ENCODE data around the gene EML1. TPM values are rescaled to one million over a fixed set of nuclear protein-coding genes. Genes with fewer than 3 reads are reported as not detected.

EML1 gene
- total RNA-seq, 2 experiments from 2014 or later = not detected

GRCh38 chr14:99884834-99885648, 91.8 kb downstream of the EML1 start:
- peak; percentile 68 for DNase-seq (ENCODE audit: low spot score)
- Histone ChIP-seq H3K9me2 (ENCODE audit: insufficient read depth, low read length) (no peaks in the 10 kb centered on the region), H3K36me3 (ENCODE audit: insufficient read depth, low read length) (no peaks in the 10 kb centered on the region), H3K79me2 (ENCODE audit: insufficient read depth, low read depth, low read length) (no peaks in the 10 kb centered on the region), H3K27ac (ENCODE audit: low read depth, low read length, poor library complexity, severe bottlenecking) (no peak overlapping the region), H3K4me1 (ENCODE audit: insufficient read depth, low read length, poor library complexity, severe bottlenecking) (no peaks in the 10 kb centered on the region), H2AFZ (ENCODE audit: low read length) (no peak overlapping the region), H3K9me3 (ENCODE audit: low read length) (no peaks in the 10 kb centered on the region), H3K4me3 (ENCODE audit: low read depth, low read length, poor library complexity, severe bottlenecking) (no peak overlapping the region), H3K4me2 (ENCODE audit: low read length) (no peak overlapping the region), H4K20me1 (ENCODE audit: insufficient read depth, low read length) (no peaks in the 10 kb centered on the region)
- intact Hi-C loops (cut with micrococcal nuclease; ENCODE audit: unreplicated experiment) = loop anchor here (1.0 to 2.0 kb wide), 4 partner anchors 155 to 367 kb away; no protein-coding TSS in a partner anchor
- TF ChIP-seq CTCF (conservative IDR thresholded peaks at IDR 0.05; ENCODE audit: low read length) = peak; percentile 95
- no peak for TF ChIP-seq EZH2phosphoT487 (IDR thresholded peaks at IDR 0.05; ENCODE audit: borderline replicate concordance, low read depth, low read length)
- BruUV-seq (replicated peaks) = no TSS peak
- CTCF ChIA-PET (ENCODE audit: unreplicated experiment) = no interaction called here
- POLR2A ChIA-PET = no interaction called here

GRCh38 chr14:99885649-99885958, 92.4 kb downstream of the EML1 start:
- Histone ChIP-seq H3K4me2 (ENCODE audit: low read length) (no peak overlapping the region), H2AFZ (ENCODE audit: low read length) (no peak overlapping the region), H3K9me3 (ENCODE audit: low read length) (no peaks in the 10 kb centered on the region), H3K4me3 (ENCODE audit: low read depth, low read length, poor library complexity, severe bottlenecking) (no peak overlapping the region), H3K4me1 (ENCODE audit: insufficient read depth, low read length, poor library complexity, severe bottlenecking) (no peaks in the 10 kb centered on the region), H3K36me3 (ENCODE audit: insufficient read depth, low read length) (no peaks in the 10 kb centered on the region), H4K20me1 (ENCODE audit: insufficient read depth, low read length) (no peaks in the 10 kb centered on the region), H3K27ac (ENCODE audit: low read depth, low read length, poor library complexity, severe bottlenecking) (no peak overlapping the region), H3K9me2 (ENCODE audit: insufficient read depth, low read length) (no peaks in the 10 kb centered on the region), H3K79me2 (ENCODE audit: insufficient read depth, low read depth, low read length) (no peaks in the 10 kb centered on the region)
- intact Hi-C loops (cut with micrococcal nuclease; ENCODE audit: unreplicated experiment) = loop anchor here (1.0 to 2.0 kb wide), 4 partner anchors 155 to 367 kb away; no protein-coding TSS in a partner anchor
- no TSS peak for BruUV-seq (replicated peaks)
- DNase-seq (ENCODE audit: low spot score) = no peak
- ChIA-PET CTCF (ENCODE audit: unreplicated experiment) (no interaction called here), POLR2A (no interaction called here)
- TF ChIP-seq CTCF (conservative IDR thresholded peaks at IDR 0.05; ENCODE audit: low read length) (peak; percentile 58; the same call in 1 of the 2 replicates), EZH2phosphoT487 (IDR thresholded peaks at IDR 0.05; ENCODE audit: borderline replicate concordance, low read depth, low read length) (no peak)

- H3K27ac ChIP-seq (ENCODE audit: low read depth, low read length, poor library complexity, severe bottlenecking) = no peak overlapping the region
- TF ChIP-seq CTCF (conservative IDR thresholded peaks at IDR 0.05; ENCODE audit: low read length) (no peak), EZH2phosphoT487 (IDR thresholded peaks at IDR 0.05; ENCODE audit: borderline replicate concordance, low read depth, low read length) (no peak)
- no peak overlapping the region for H2AFZ ChIP-seq (ENCODE audit: low read length)
- no peaks in the 10 kb centered on the region for H3K36me3 ChIP-seq (ENCODE audit: insufficient read depth, low read length)
- BruUV-seq (replicated peaks) = no TSS peak
- no peak overlapping the region for H3K4me3 ChIP-seq (ENCODE audit: low read depth, low read length, poor library complexity, severe bottlenecking)
- H3K4me2 ChIP-seq (ENCODE audit: low read length) = no peak overlapping the region
- no peak for DNase-seq (ENCODE audit: low spot score)
- H4K20me1 ChIP-seq (ENCODE audit: insufficient read depth, low read length) = no peaks in the 10 kb centered on the region
- no peaks in the 10 kb centered on the region for H3K4me1 ChIP-seq (ENCODE audit: insufficient read depth, low read length, poor library complexity, severe bottlenecking)
- H3K9me3 ChIP-seq (ENCODE audit: low read length) = no peaks in the 10 kb centered on the region
- POLR2A ChIA-PET = interaction anchor here (2.1 kb wide), 1 partner anchor 11 kb away, joined by 5 read pairs; no protein-coding TSS in a partner anchor
- CTCF ChIA-PET (ENCODE audit: unreplicated experiment) = no interaction called here
- H3K79me2 ChIP-seq (ENCODE audit: insufficient read depth, low read depth, low read length) = no peaks in the 10 kb centered on the region
- no peaks in the 10 kb centered on the region for H3K9me2 ChIP-seq (ENCODE audit: insufficient read depth, low read length)
- intact Hi-C loops (cut with micrococcal nuclease; ENCODE audit: unreplicated experiment) = no loop called here
These were observed 94.2 kb downstream of the EML1 start for GRCh38 chr14:99887407-99887806.
